ENCODE results near the gene MCC. TPM values are rescaled to one million over a fixed set of nuclear protein-coding genes. Genes with fewer than 3 reads are reported as not detected.

Gene MCC
- total RNA-seq, 2 experiments from 2014 or later: 0.25 TPM; not detected in 1

GRCh38 chr5:113119246-113119924, 368.9 kb downstream of the MCC start:
- H3K27ac ChIP-seq (ENCODE audit: low read depth, low read length, poor library complexity, severe bottlenecking): no peak overlapping the region
- TF ChIP-seq, protein P1, sequence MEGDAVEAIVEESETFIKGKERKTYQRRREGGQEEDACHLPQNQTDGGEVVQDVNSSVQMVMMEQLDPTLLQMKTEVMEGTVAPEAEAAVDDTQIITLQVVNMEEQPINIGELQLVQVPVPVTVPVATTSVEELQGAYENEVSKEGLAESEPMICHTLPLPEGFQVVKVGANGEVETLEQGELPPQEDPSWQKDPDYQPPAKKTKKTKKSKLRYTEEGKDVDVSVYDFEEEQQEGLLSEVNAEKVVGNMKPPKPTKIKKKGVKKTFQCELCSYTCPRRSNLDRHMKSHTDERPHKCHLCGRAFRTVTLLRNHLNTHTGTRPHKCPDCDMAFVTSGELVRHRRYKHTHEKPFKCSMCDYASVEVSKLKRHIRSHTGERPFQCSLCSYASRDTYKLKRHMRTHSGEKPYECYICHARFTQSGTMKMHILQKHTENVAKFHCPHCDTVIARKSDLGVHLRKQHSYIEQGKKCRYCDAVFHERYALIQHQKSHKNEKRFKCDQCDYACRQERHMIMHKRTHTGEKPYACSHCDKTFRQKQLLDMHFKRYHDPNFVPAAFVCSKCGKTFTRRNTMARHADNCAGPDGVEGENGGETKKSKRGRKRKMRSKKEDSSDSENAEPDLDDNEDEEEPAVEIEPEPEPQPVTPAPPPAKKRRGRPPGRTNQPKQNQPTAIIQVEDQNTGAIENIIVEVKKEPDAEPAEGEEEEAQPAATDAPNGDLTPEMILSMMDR (conservative IDR thresholded peaks at IDR 0.05; ENCODE audit: low read length): no peak
- no peak for TF ChIP-seq EZH2phosphoT487 (IDR thresholded peaks at IDR 0.05; ENCODE audit: borderline replicate concordance, low read depth, low read length)
- CTCF ChIA-PET (ENCODE audit: unreplicated experiment): no interaction called here
- H3K4me1 ChIP-seq (ENCODE audit: insufficient read depth, low read length, poor library complexity, severe bottlenecking): peaks cover 12% of the 10 kb centered on the region
- H3K36me3 ChIP-seq (ENCODE audit: insufficient read depth, low read length): no peaks in the 10 kb centered on the region
- no peak overlapping the region for H3K4me2 ChIP-seq (ENCODE audit: low read length)
- no peaks in the 10 kb centered on the region for H3K9me3 ChIP-seq (ENCODE audit: low read length)
- H3K79me2 ChIP-seq (ENCODE audit: insufficient read depth, low read depth, low read length): no peaks in the 10 kb centered on the region
- H4K20me1 ChIP-seq (ENCODE audit: insufficient read depth, low read length): no peaks in the 10 kb centered on the region
- DNase-seq (ENCODE audit: low spot score): no peak
- H3K4me3 ChIP-seq (ENCODE audit: low read depth, low read length, poor library complexity, severe bottlenecking): no peak overlapping the region
- POLR2A ChIA-PET: interaction anchor here (0.7 to 1.4 kb wide), 2 partner anchors 9 to 280 kb away, joined by 3 read pairs; no protein-coding TSS in a partner anchor
- no peak overlapping the region for H2AFZ ChIP-seq (ENCODE audit: low read length)
- no TSS peak for BruUV-seq (replicated peaks)
- no peaks in the 10 kb centered on the region for H3K9me2 ChIP-seq (ENCODE audit: insufficient read depth, low read length)
- intact Hi-C loops (cut with micrococcal nuclease; ENCODE audit: unreplicated experiment): no loop called here

DNA sequence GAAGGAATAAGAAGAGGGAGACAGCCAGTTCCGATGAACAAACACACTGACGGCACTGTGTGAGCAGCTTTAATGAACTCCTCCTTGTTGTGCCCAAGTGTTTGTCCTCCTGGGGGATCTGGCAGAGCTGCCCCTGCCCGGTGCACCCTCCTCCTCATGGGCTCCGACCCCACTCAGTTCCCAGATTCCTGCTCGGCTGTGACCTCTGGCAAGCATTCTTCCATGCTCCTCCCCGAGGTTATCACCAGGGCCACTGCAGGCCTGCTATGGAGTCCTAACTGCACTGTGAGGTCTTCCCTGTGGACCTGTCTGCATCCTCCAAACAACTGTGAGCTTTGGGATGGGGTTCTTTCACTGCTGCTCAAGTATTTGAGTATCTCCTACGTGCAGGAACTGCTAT, 369.5 kb downstream of the MCC start:
- no peaks in the 10 kb centered on the region for H3K9me3 ChIP-seq (ENCODE audit: low read length)
- no peak overlapping the region for H3K27ac ChIP-seq (ENCODE audit: low read depth, low read length, poor library complexity, severe bottlenecking)
- no TSS peak for BruUV-seq (replicated peaks)
- DNase-seq (ENCODE audit: low spot score): no peak
- H4K20me1 ChIP-seq (ENCODE audit: insufficient read depth, low read length): no peaks in the 10 kb centered on the region
- intact Hi-C loops (cut with micrococcal nuclease; ENCODE audit: unreplicated experiment): no loop called here
- H3K4me3 ChIP-seq (ENCODE audit: low read depth, low read length, poor library complexity, severe bottlenecking): no peak overlapping the region
- H3K4me2 ChIP-seq (ENCODE audit: low read length): no peak overlapping the region
- H3K36me3 ChIP-seq (ENCODE audit: insufficient read depth, low read length): no peaks in the 10 kb centered on the region
- H3K4me1 ChIP-seq (ENCODE audit: insufficient read depth, low read length, poor library complexity, severe bottlenecking): peaks cover 12% of the 10 kb centered on the region
- no peaks in the 10 kb centered on the region for H3K79me2 ChIP-seq (ENCODE audit: insufficient read depth, low read depth, low read length)
- CTCF ChIA-PET (ENCODE audit: unreplicated experiment): no interaction called here
- H3K9me2 ChIP-seq (ENCODE audit: insufficient read depth, low read length): no peaks in the 10 kb centered on the region
- no peak overlapping the region for H2AFZ ChIP-seq (ENCODE audit: low read length)
- TF ChIP-seq EZH2phosphoT487 (IDR thresholded peaks at IDR 0.05; ENCODE audit: borderline replicate concordance, low read depth, low read length): no peak
- TF ChIP-seq, protein P1 (conservative IDR thresholded peaks at IDR 0.05; ENCODE audit: low read length): no peak
- POLR2A ChIA-PET: interaction anchor here (1.4 kb wide), 1 partner anchor 9 kb away, joined by 3 read pairs; no protein-coding TSS in a partner anchor

GRCh38 chr5:113118298-113118697, 370.0 kb downstream of the MCC start:
- peak overlapping the region; percentile 37; the same call in 1 of the 2 replicates for H3K4me2 ChIP-seq (ENCODE audit: low read length)
- 0 out of 2 replicates have a peak overlapping the region, but pooled peaks have one; percentile 11 for H2AFZ ChIP-seq (ENCODE audit: low read length)
- no peak for DNase-seq (ENCODE audit: low spot score)
- no TSS peak for BruUV-seq (replicated peaks)
- H3K9me2 ChIP-seq (ENCODE audit: insufficient read depth, low read length): no peaks in the 10 kb centered on the region
- H3K27ac ChIP-seq (ENCODE audit: low read depth, low read length, poor library complexity, severe bottlenecking): no peak overlapping the region
- ChIA-PET CTCF (ENCODE audit: unreplicated experiment) (no interaction called here), POLR2A (interaction anchor here (1.4 kb wide), 1 partner anchor 10 kb away, joined by 3 read pairs; no protein-coding TSS in a partner anchor)
- no peaks in the 10 kb centered on the region for H3K9me3 ChIP-seq (ENCODE audit: low read length)
- intact Hi-C loops (cut with micrococcal nuclease; ENCODE audit: unreplicated experiment): no loop called here
- H4K20me1 ChIP-seq (ENCODE audit: insufficient read depth, low read length): no peaks in the 10 kb centered on the region
- H3K4me1 ChIP-seq (ENCODE audit: insufficient read depth, low read length, poor library complexity, severe bottlenecking): peaks cover 12% of the 10 kb centered on the region
- no peak overlapping the region for H3K4me3 ChIP-seq (ENCODE audit: low read depth, low read length, poor library complexity, severe bottlenecking)
- H3K36me3 ChIP-seq (ENCODE audit: insufficient read depth, low read length): no peaks in the 10 kb centered on the region
- TF ChIP-seq EZH2phosphoT487 (IDR thresholded peaks at IDR 0.05; ENCODE audit: borderline replicate concordance, low read depth, low read length): no peak
- TF ChIP-seq, protein P1 (conservative IDR thresholded peaks at IDR 0.05; ENCODE audit: low read length): no peak
- H3K79me2 ChIP-seq (ENCODE audit: insufficient read depth, low read depth, low read length): no peaks in the 10 kb centered on the region
